ENCODE results near the gene PLPP1.

PLPP1 gene

DNA sequence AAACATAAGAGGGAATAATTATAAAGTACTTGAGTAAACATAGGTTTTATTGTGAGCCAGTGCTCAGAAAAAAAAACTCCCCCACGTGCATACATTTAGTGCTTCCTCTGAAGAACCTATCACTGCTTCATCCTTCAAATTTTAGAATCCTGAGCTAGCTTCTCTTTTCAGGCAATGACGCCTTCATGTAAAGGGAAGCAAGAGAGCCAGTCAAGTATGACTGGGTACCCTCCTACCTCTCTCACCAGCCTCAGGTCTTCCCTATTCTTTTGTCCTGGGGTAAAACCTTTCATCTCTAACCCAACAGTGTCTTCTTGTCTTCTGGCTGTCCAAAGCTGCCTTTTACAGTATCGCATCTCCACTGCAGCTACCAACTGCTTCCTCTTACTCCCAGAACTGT is 32.0 kb downstream of the PLPP1 start:
- TF ChIP-seq, protein P1, sequence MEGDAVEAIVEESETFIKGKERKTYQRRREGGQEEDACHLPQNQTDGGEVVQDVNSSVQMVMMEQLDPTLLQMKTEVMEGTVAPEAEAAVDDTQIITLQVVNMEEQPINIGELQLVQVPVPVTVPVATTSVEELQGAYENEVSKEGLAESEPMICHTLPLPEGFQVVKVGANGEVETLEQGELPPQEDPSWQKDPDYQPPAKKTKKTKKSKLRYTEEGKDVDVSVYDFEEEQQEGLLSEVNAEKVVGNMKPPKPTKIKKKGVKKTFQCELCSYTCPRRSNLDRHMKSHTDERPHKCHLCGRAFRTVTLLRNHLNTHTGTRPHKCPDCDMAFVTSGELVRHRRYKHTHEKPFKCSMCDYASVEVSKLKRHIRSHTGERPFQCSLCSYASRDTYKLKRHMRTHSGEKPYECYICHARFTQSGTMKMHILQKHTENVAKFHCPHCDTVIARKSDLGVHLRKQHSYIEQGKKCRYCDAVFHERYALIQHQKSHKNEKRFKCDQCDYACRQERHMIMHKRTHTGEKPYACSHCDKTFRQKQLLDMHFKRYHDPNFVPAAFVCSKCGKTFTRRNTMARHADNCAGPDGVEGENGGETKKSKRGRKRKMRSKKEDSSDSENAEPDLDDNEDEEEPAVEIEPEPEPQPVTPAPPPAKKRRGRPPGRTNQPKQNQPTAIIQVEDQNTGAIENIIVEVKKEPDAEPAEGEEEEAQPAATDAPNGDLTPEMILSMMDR (IDR thresholded peaks at IDR 0.05; ENCODE audit: low read depth, low read length): no peak
- DNase-seq (ENCODE audit: extremely low read depth, low read depth): no peak

DNA sequence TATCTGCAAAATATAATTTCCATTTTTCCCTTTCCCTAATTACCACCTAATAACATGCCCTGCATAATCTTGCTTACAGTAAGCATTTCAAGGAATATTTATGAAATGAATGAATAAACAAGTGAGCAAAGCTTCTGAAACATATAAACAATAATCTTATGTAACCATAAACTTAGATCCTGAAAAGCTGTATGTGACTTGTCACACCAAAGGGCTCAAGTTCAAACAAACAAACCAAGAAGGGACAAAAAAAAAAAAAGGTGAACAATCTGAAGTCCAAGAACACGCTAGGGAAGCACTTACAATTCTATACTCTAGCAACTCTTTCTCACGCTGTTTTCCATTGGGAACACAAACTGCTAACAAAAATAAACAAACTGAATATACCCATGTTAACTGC is 36.3 kb downstream of the PLPP1 start:
- no peak for DNase-seq (ENCODE audit: extremely low read depth, low read depth)
- TF ChIP-seq, protein P1 (IDR thresholded peaks at IDR 0.05; ENCODE audit: low read depth, low read length): no peak

DNA sequence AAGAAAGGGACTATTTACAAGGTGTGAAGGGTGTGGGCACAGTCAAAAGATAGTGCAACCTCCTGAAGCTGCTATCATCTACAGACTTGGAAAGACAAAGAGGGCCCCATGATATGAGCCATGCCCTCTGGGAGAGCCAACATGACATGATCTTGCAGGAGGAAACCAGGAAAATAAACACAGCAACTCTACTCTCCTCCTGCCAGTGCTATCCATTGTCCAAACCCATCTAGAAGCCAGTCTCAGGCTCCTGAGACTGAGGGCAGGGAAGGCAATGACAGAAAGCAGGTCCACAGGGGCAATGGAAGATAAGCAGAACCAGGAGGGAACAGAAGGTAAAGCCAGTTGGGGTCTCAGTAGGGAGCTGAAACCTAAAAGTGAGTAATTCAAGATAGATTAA is 37.1 kb downstream of the PLPP1 start:
- DNase-seq (ENCODE audit: extremely low read depth, low read depth): no peak
- TF ChIP-seq, protein P1 (IDR thresholded peaks at IDR 0.05; ENCODE audit: low read depth, low read length): no peak

DNA sequence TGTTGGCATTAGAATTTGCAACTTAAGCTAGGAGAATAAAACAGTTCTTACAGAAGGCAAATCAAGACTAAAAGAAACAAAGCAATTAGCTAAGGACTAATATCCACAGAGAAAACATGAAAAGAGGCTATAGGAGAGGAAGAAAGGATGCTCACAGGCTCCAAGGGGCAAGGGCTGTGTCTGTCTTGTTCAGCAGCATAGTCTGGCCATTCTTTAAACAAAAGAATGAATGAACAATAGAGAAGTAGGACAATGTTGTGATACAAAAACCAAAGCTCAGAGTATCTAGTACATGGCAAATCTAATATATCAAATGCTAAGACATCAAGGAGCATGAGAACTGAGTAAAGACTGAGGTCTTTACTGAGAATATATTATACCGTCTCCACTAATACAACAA is 39.5 kb downstream of the PLPP1 start:
- DNase-seq (ENCODE audit: extremely low read depth, low read depth): no peak
- TF ChIP-seq, protein P1 (IDR thresholded peaks at IDR 0.05; ENCODE audit: low read depth, low read length): no peak

DNA sequence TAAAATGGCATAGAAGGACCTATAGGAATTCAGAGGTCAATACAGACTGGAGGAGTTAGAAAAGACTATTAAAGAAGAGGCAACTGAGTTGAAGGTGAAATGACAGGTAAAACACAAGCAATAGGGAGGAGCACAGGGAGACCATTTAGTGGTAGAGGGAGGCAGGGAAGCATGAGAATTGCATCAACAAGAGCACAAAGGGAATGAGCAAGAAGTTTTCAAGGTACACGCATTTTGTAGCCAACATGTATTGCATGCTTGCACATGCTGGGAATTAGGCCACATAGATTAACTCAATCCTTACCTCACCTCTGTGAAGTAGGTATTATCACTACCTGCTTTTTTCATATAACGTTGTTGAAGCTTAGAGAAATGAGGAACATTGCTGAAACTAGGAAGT is 42.3 kb downstream of the PLPP1 start:
- DNase-seq (ENCODE audit: extremely low read depth, low read depth): no peak

DNA sequence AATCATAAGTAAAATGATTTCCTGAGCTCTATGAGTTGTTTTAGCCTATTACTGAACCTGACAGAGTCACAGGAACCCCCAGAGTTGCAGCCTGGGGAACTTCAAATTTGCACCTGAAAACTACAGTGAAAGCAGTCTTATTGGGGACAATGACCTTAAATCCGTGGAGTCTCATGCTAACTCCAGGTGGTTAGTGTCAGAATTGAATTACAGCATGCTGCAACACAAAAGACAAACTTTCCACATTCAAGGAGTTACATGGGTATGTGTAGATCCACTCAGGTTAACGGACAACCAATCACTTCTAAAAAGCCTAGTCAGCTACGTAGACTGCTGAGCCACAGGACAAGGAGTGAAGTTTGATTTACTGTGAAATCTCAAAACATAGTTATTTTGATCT is 49.7 kb downstream of the PLPP1 start:
- TF ChIP-seq, protein P1 (IDR thresholded peaks at IDR 0.05; ENCODE audit: low read depth, low read length): no peak
- no peak for DNase-seq (ENCODE audit: extremely low read depth, low read depth)

More for the DNA sequence above, 42.3 kb downstream of the PLPP1 start:
- TF ChIP-seq, protein P1 (IDR thresholded peaks at IDR 0.05; ENCODE audit: low read depth, low read length): no peak

DNA sequence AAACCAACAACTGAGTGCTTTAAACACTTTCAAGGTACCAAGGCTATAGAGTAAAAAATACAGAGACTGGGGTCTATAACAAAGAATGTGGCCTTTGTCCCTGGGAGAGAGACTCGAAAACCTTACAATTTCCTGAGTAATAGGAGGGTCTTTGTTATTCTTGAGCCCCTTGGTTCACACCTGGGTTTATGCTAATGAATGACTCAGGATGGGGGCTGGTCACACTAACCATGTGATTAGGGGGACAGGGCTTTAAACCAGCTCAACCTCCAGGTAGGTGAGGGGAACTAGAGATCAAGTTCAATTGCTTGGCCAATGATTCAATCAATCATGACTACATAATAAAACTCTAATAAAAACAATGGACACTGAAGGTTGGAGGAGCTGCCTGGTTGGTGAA is 50.2 kb downstream of the PLPP1 start:
- no peak for DNase-seq (ENCODE audit: extremely low read depth, low read depth)
- TF ChIP-seq, protein P1 (IDR thresholded peaks at IDR 0.05; ENCODE audit: low read depth, low read length): no peak

Data from AG09319 (cell line).